ENCODE measurements around the gene GFER. TPM values are rescaled to one million over a fixed set of nuclear protein-coding genes. Genes with fewer than 3 reads are reported as not detected.

The GFER gene
- total and polyA plus RNA-seq, 2 of the 8 experiments (the other 6 are each of a cell fraction or from before 2014, with no cell fraction given), result 17.7 to 37.9 TPM

- TF ChIP-seq CHD7 (IDR thresholded peaks at IDR 0.05; ENCODE audit: insufficient replicate concordance, low read length) (no peak), CBX5 (IDR thresholded peaks at IDR 0.05; ENCODE audit: low read depth, low read length) (no peak), YY1 (IDR thresholded peaks at IDR 0.05; ENCODE audit: low read depth, low read length) (no peak), TAF1 (IDR thresholded peaks at IDR 0.05; ENCODE audit: low read depth, low read length) (no peak), CHD2 (IDR thresholded peaks at IDR 0.05; ENCODE audit: low read length) (no peak), POLR2AphosphoS5 (IDR thresholded peaks at IDR 0.05; ENCODE audit: low read depth, low read length) (no peak), SIX5 (IDR thresholded peaks at IDR 0.05; ENCODE audit: low read depth, low read length) (no peak), TBP (IDR thresholded peaks at IDR 0.05; ENCODE audit: low read depth, low read length) (no peak), ZNF274 (IDR thresholded peaks at IDR 0.05; ENCODE audit: borderline replicate concordance, extremely low read depth, low read length) (no peak), JUND (IDR thresholded peaks at IDR 0.05; ENCODE audit: low read length) (no peak), SP1 (IDR thresholded peaks at IDR 0.05; ENCODE audit: low read depth, low read length) (no peak)
Measured at GRCh38 chr16:1940273-1941161, 43.5 kb upstream of the GFER start (continued).
